B cell (primary cell): ENCODE measurements around the gene CTTNBP2NL. TPM values are rescaled to one million over a fixed set of nuclear protein-coding genes. Genes with fewer than 3 reads are reported as not detected.

Experiments
- ATAC-seq: fragments of 200-7000 bp; cut with Tn5 transposase; one replicate; pipeline ENCODE4 v1.10.0; 2021; ENCODE audit warnings: low read depth, mild to moderate bottlenecking, moderate number of reproducible peaks, moderate library complexity
- CTCF ChIA-PET: fragments of 350-600 bp; sonication (Branson Sonifier 250); formaldehyde crosslinking; loops from one replicate; lab custom pipeline; 2021; ENCODE audit warnings: antibody characterized with exemption, inconsistent platforms; lab: Charles Lee
- POLR2A ChIA-PET: fragments of 350-600 bp; sonication (Branson Sonifier 250); formaldehyde crosslinking; loops from one replicate; lab custom pipeline; 2021; ENCODE audit warnings: antibody characterized with exemption; lab: Charles Lee
- DNase-seq: peaks from one replicate; pipeline ENCODE4 v3.0.0; 2013
- H2AFZ ChIP-seq: 2 replicates; pipeline ENCODE4 v1.6.1; 2012; ENCODE audit warnings: mild to moderate bottlenecking, low read depth, low read length; ENCODE audit not compliant: insufficient read depth, poor library complexity, severe bottlenecking
- H3K27ac ChIP-seq, 2 donors: 1 replicate in 1 of 2; 2 replicates in 1 of 2; pipeline ENCODE4 v1.5.1; 2012 to 2013; ENCODE audit warnings: low read length in 2 of 2, mild to moderate bottlenecking in 2 of 2, moderate library complexity in 1 of 2
- H3K27me3 ChIP-seq, 4 experiments: fragments of 200-600 bp in 1 of 4; sonication (generic) in 1 of 4; replicated peaks in 1 of 4; 1 replicate in 2 of 4; 2 replicates in 2 of 4; pipeline versions ENCODE4 v1.6.1 to v1.7.0; 2013 to 2016; ENCODE audit warnings: low read length in 3 of 4, mild to moderate bottlenecking in 2 of 4, mixed read lengths in 1 of 4, moderate library complexity in 1 of 4; ENCODE audit not compliant: insufficient read depth in 4 of 4, control insufficient read depth in 3 of 4; ENCODE audit errors: control extremely low read depth in 1 of 4
- H3K36me3 ChIP-seq, 2 experiments: replicated peaks in 1 of 2; 1 replicate in 1 of 2; 2 replicates in 1 of 2; pipeline versions ENCODE4 v1.6.1 to v1.7.1; 2013; ENCODE audit warnings: low read length in 1 of 2; ENCODE audit not compliant: insufficient read depth in 2 of 2, control insufficient read depth in 1 of 2; ENCODE audit errors: control extremely low read depth in 1 of 2, extremely low read depth in 1 of 2
- H3K4me1 ChIP-seq, 2 donors: fragments of 200-600 bp in 1 of 2; sonication (generic) in 1 of 2; 1 replicate in 1 of 2; 2 replicates in 1 of 2; pipeline versions ENCODE4 v1.5.1 to v1.6.1; 2013 to 2017; ENCODE audit warnings: low read length in 2 of 2; ENCODE audit not compliant: control insufficient read depth in 2 of 2, insufficient read depth in 2 of 2
- H3K4me2 ChIP-seq: replicated peaks from 2 replicates; pipeline ENCODE3; 2012; ENCODE audit warnings: mild to moderate bottlenecking, low read depth, low read length; ENCODE audit not compliant: poor library complexity, severe bottlenecking
- H3K4me3 ChIP-seq, 5 experiments: fragments of 200-600 bp in 1 of 5; sonication (generic) in 1 of 5; 1 replicate in 3 of 5; 2 replicates in 2 of 5; pipeline versions ENCODE4 v1.5.1 to v1.7.0; 2011 to 2016; ENCODE audit warnings: low read length in 4 of 5, mild to moderate bottlenecking in 4 of 5, low read depth in 2 of 5, control low read depth in 1 of 5, moderate library complexity in 1 of 5; ENCODE audit not compliant: insufficient read depth in 1 of 5; ENCODE audit errors: control extremely low read depth in 1 of 5, extremely low read depth in 1 of 5
- H3K79me2 ChIP-seq: fragments of 200-600 bp; sonication (generic); one replicate; pipeline ENCODE4 v1.6.0; 2016; ENCODE audit warnings: low read length; ENCODE audit not compliant: control insufficient read depth, insufficient read depth
- H3K9ac ChIP-seq: fragments of 200-600 bp; sonication (generic); 2 replicates; pipeline ENCODE4 v1.6.1; 2017; ENCODE audit warnings: mild to moderate bottlenecking, low read length, moderate library complexity
- H3K9me3 ChIP-seq, 3 donors: one replicate each; pipeline versions ENCODE4 v1.6.1 to v1.7.1; 2013; ENCODE audit warnings: low read length in 2 of 3; ENCODE audit not compliant: control insufficient read depth in 2 of 3, insufficient read depth in 1 of 3; ENCODE audit errors: control extremely low read depth in 1 of 3
- H4K20me1 ChIP-seq: 2 replicates; pipeline ENCODE4 v1.6.0; 2012; ENCODE audit warnings: mild to moderate bottlenecking, low read length; ENCODE audit not compliant: insufficient read depth, control insufficient read depth, poor library complexity, severe bottlenecking
- H3K27ac Mint-ChIP-seq: one replicate; pipeline ENCODE4 v1.8.0; 2021; ENCODE audit warnings: mixed read lengths
- H3K27me3 Mint-ChIP-seq: one replicate; pipeline ENCODE4 v1.8.0; 2021; ENCODE audit warnings: mixed read lengths
- H3K4me1 Mint-ChIP-seq: one replicate; pipeline ENCODE4 v1.8.0; 2021; ENCODE audit warnings: mixed read lengths
- H3K4me3 Mint-ChIP-seq: one replicate; pipeline ENCODE4 v1.8.0; 2021; ENCODE audit warnings: mixed read lengths
- H3K9me3 Mint-ChIP-seq: one replicate; pipeline ENCODE4 v1.8.0; 2022; ENCODE audit warnings: mixed read lengths; ENCODE audit not compliant: insufficient read depth
- CTCF ChIP-seq: fragments of 200-600 bp; IDR thresholded peaks from one replicate; pipeline ENCODE4 v1.8.0; 2022; ENCODE audit warnings: antibody characterized with exemption, mild to moderate bottlenecking
- EZH2 ChIP-seq: IDR thresholded peaks from 2 replicates; pipeline ENCODE4 v1.6.1; 2012; ENCODE audit warnings: borderline replicate concordance, low read depth, mild to moderate bottlenecking, moderate library complexity, low read length; ENCODE audit not compliant: insufficient read depth, poor library complexity, severe bottlenecking
- WGBS: methylation state at CpG from one replicate; pipeline ENCODE4 v1.1.5; 2013; ENCODE audit warnings: missing lambda C conversion rate; ENCODE audit not compliant: insufficient coverage; 5-methylcytosine and 5-hydroxymethylcytosine counted together
- intact Hi-C: fragments of 100-400 bp; cut with micrococcal nuclease; formaldehyde crosslinking; loops from one replicate; pipeline ENCODE4 v1.10.0; 2022
- polyA plus RNA-seq: library from polyadenylated mRNA; depleted of rRNA; stranded (reverse); fragments of >200 nt; gene quantifications from 2 replicates; pipeline ENCODE4 v1.2.3, GENCODE V29; 2012
- total RNA-seq, 2 donors: library from RNA; stranded (reverse); fragments of 120-200 nt in 1 of 2; gene quantifications; 1 replicate in 1 of 2; 2 replicates in 1 of 2; pipeline versions ENCODE4 v1.2.3 to v1.2.4, GENCODE V29; 2013 to 2022

The CTTNBP2NL gene
- total and polyA plus RNA-seq, 2 donors (not counting 1 experiment from before 2014, with no cell fraction given) = 0.46 to 28.9 TPM

- no peak overlapping the region for H3K9ac ChIP-seq
- CTCF ChIA-PET = interaction anchor here (0.5 to 2.1 kb wide), 4 partner anchors 109 to 204 kb away, joined by 4 to 10 read pairs (median 6); no protein-coding TSS in a partner anchor
- Mint-ChIP-seq H3K4me3 (peak overlapping the region; percentile 23), H3K27ac (no peak overlapping the region), H3K4me1 (peaks cover 53% of the 10 kb centered on the region), H3K27me3 (peaks cover 45% of the 10 kb centered on the region), H3K9me3 (no peaks in the 10 kb centered on the region)
- no peak for TF ChIP-seq CTCF
- no peak for TF ChIP-seq EZH2
- no peak overlapping the region for H3K4me3 ChIP-seq
- no peaks in the 10 kb centered on the region for H4K20me1 ChIP-seq
- DNase-seq (no peak), ATAC-seq (no peak)
- H3K27me3 ChIP-seq = peaks cover 0 to 84% (median 37%) of the 10 kb centered on the region in 4 experiments
- 100% methylated on average over 1 of the region's 6 CpGs for WGBS
- POLR2A ChIA-PET = no interaction called here
- intact Hi-C loops = loop anchor here (10.0 kb wide), 1 partner anchor 170 kb away; the partner anchor contains the start of gene MOV10
- no peaks in the 10 kb centered on the region for H3K36me3 ChIP-seq
- no peaks in the 10 kb centered on the region for H3K79me2 ChIP-seq
- H3K27ac ChIP-seq = no peak overlapping the region
- H3K4me2 ChIP-seq = peak overlapping the region; percentile 16
- H3K9me3 ChIP-seq = peaks cover 0 to 10% (median 0%) of the 10 kb centered on the region in 3 donors
- peaks cover 54 to 62% of the 10 kb centered on the region in 2 donors for H3K4me1 ChIP-seq
- no peak overlapping the region for H2AFZ ChIP-seq
Observed at GRCh38 chr1:112504661-112505399, 108.8 kb downstream of the CTTNBP2NL start.

GRCh38 chr1:112505400-112505785, 109.4 kb downstream of the CTTNBP2NL start:
- no peaks in the 10 kb centered on the region for H4K20me1 ChIP-seq
- WGBS = 100% methylated on average over 1 of the region's 1 CpG
- H3K27ac ChIP-seq = no peak overlapping the region
- H3K27ac Mint-ChIP-seq = no peak overlapping the region
- H3K4me3 ChIP-seq = no peak overlapping the region
- ChIA-PET CTCF (interaction anchor here (0.5 to 2.1 kb wide), 5 partner anchors 108 to 203 kb away, joined by 3 to 10 read pairs (median 4); partner anchors contain the start of gene CTTNBP2NL), POLR2A (no interaction called here)
- no peak overlapping the region for H3K9ac ChIP-seq
- DNase-seq (no peak), ATAC-seq (no peak)
- H3K36me3 ChIP-seq = no peaks in the 10 kb centered on the region
- H3K79me2 ChIP-seq = no peaks in the 10 kb centered on the region
- peaks cover 0 to 89% (median 38%) of the 10 kb centered on the region in 4 experiments for H3K27me3 ChIP-seq
- no peaks in the 10 kb centered on the region for H3K9me3 Mint-ChIP-seq
- intact Hi-C loops = loop anchor here (10.0 kb wide), 1 partner anchor 169 kb away; the partner anchor contains the start of gene MOV10
- H3K27me3 Mint-ChIP-seq = peaks cover 41% of the 10 kb centered on the region
- H3K9me3 ChIP-seq = peaks cover 0 to 10% (median 0%) of the 10 kb centered on the region in 3 donors
- peak overlapping the region; percentile 16 for H3K4me2 ChIP-seq
- no peak overlapping the region for H2AFZ ChIP-seq
- H3K4me1 ChIP-seq = peaks cover 54 to 62% of the 10 kb centered on the region in 2 donors
- peaks cover 53% of the 10 kb centered on the region for H3K4me1 Mint-ChIP-seq
- TF ChIP-seq EZH2 (no peak), CTCF (no peak)
- H3K4me3 Mint-ChIP-seq = peak overlapping the region; percentile 23
